ENCODE data around the gene ANP32D.
"Not testable (repeated sequence)": the region's sequence is repeated elsewhere in the genome, so short reads cannot be mapped to it uniquely, and the experiment has no call there.

Gene ANP32D

DNA sequence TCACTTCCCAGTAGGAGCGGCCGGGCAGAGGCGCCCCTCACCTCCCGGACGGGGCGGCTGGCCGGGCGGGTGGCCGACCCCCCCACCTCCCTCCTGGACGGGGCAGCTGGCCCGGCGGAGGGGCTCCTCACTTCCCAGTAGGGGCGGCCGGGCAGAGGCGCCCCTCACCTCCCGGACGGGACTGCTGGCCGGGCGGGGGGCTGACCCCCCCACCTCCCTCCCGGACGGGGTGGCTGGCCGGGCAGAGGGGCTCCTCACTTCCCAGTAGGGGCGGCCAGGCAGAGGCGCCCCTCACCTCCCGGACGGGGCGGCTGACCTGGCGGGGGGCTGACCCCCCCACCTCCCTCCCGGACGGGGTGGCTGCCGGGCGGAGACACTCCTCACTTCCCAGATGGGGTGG lies 27.9 kb downstream of the ANP32D start:
- DNase-seq (ENCODE audit: low read depth in 1 of 2, low spot score in 1 of 2): not testable (repeated sequence)

GRCh38 chr12:48506836-48507235 lies 34.5 kb downstream of the ANP32D start:
- DNase-seq (ENCODE audit: low read depth in 1 of 2, low spot score in 1 of 2): not testable (repeated sequence)

DNA sequence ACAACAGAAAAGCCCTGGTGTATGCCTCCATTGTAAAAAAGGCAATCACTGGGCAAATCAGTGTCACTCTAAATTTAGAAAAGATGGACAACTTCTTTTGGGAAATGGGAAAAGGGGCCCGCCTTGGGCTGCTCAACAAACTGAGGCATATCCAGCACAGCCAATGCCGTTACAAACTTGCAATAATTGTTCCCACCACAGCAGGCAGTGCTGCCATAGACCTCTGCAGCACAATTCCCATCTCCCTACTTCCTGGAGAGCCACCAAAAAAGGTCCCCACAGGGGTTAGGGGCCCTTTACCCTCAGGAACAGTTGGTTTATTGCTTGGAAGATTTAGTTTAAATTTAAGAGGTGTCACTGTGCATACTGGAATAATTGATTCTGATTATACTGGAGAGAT lies 36.6 kb downstream of the ANP32D start:
- no peak for DNase-seq (ENCODE audit: low read depth in 1 of 2, low spot score in 1 of 2)

DNA sequence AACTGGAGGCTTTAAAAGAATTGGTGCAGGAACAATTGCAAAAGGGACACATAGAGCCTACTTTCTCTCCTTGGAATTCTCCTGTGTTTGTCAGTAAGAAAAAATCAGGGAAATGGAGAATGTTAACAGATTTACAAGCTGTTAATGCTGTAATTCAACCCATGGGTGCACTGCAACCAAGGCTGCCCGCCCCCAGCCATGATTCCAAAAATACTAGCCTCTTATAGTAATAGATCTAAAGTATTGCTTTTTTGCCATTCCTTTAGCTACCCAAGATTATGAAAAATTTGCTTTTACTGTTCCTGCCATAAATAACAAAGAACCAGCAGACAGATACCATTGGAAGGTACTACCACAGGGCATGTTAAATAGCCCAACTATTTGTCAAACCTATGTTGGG lies 37.8 kb downstream of the ANP32D start:
- DNase-seq (ENCODE audit: low read depth in 1 of 2, low spot score in 1 of 2): no peak

DNA sequence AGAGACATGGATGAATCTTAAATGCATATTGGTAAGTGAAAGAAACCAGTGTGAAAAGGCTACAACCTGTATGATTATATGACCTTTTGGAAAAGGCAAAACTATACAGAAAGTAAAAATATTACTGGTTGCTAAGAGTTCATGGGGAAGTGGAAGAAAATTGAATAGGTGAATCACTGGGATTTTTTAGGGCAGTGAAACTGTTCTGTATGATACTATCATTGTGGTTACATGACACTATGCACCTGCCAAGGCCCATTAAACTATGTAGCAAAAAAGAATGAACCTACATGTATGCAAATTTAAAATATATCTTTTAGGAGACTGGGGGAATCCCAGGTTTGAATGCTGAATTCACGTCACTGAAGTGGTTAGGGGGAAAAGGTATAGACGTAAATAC lies 40.5 kb downstream of the ANP32D start:
- peak in 1 of 2 donors; percentile 4 for DNase-seq (ENCODE audit: low read depth in 1 of 2, low spot score in 1 of 2)

GRCh38 chr12:48514728-48515127 lies 42.4 kb downstream of the ANP32D start:
- no peak for DNase-seq (ENCODE audit: low read depth in 1 of 2, low spot score in 1 of 2)

- not testable (repeated sequence) for DNase-seq (ENCODE audit: low read depth in 1 of 2, low spot score in 1 of 2)
Observed at GRCh38 chr12:48520381-48520780, 48.0 kb downstream of the ANP32D start.

Measured in activated CD4-positive, alpha-beta T cell treated with anti-CD3 and anti-CD28 coated beads, Interleukin-2, amount 50 U/mL, for 24 hours (primary cell).